GM19397 (cell line): ENCODE data around the gene PRKCE.

Experiments
- ATAC-seq: cut with Tn5 transposase; IDR thresholded peaks from one replicate; pipeline ENCODE4 v1.9.1; 2021; ENCODE audit warnings: mild to moderate bottlenecking, moderate library complexity; ENCODE audit not compliant: unreplicated experiment

Gene PRKCE

GRCh38 chr2:45951025-45951727, 299.7 kb downstream of the PRKCE start:
- no peak for ATAC-seq

DNA sequence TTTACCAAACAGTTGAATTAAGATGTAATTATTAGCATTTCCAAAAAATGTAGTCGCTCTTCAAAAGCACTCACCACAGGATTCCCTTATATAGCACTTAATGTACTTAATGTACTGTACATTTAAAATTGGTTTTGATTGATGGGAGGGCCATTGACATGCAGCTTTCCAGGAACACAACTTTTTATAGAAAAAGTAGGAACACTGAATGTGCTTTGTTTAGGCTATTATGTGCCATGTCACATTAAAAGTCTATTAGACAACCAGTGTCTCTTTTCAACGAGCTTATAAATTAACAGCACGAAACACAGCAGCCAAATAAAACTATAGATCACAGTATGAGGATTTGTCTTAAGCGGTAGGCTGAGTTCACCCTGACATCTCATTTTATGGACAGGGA, 301.1 kb downstream of the PRKCE start:
- no peak for ATAC-seq

GRCh38 chr2:45953376-45954027, 302.0 kb downstream of the PRKCE start:
- no peak for ATAC-seq

DNA sequence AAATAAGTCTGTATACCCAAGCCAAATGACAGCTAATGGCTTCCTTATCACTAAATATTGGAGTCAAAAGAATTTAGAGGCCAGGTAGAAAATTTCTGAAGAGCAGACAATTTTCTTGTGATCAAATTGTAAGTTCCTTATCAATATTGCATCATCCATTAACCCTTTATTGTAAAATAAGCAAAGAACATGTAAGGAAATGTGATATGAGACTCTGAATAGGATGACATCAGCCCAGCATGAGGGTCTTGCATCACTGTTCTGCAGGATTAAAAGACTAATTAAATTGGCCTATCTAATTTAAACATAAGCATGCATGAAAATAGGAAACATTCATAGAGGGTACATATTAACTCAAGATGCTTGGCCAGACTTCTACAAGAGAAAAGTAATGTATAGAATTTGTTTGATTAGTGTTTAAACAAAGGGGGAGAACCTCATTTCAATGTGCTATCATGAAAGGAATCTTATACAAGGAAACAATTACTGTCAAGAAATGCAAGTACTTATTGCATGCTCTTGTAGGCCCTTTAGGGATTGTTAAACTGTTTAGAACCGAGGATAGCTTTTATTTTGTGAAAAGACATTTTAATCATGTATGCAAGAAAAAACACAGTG, 302.9 kb downstream of the PRKCE start:
- no peak for ATAC-seq

GRCh38 chr2:45957533-45958227, 306.2 kb downstream of the PRKCE start:
- no peak for ATAC-seq

DNA sequence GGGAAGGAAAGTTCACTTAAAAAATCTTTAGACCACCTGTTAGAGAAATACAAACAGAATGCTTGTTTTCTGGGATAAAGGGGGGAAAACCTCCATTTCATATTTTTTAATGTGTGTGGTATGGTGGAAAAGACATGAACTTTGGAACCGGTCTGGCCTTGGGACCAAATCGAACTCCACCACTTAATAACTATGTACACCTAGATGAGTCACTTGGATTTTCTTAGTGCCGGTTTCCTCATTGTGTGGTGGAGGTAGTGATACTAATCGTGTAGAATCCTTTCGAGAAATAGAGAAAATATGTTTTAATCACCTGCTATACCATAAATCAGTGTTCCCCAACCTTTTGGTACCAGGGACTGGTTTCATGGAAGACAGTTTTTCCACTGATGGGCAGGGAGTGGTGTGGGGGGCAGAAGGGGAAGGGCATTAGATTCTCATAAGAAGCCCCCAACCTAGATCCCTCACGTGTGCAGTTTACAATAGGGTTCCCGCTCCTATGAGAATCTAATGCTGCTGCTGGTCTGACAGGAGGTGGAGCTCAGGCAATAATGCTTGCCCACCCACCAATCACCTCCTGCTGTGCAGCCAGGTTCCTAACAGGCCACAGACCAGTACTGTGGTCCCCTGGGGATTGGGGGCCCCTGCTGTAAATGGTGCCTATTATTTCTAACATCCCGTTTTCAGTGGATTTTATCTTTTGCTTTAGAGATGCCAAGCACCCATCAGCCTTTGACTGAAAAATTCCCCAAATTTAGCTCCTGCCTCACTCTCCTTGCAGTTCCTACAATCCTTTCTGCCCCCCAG, 308.8 kb downstream of the PRKCE start:
- no peak for ATAC-seq

GRCh38 chr2:45962177-45962921, 310.9 kb downstream of the PRKCE start:
- no peak for ATAC-seq

DNA sequence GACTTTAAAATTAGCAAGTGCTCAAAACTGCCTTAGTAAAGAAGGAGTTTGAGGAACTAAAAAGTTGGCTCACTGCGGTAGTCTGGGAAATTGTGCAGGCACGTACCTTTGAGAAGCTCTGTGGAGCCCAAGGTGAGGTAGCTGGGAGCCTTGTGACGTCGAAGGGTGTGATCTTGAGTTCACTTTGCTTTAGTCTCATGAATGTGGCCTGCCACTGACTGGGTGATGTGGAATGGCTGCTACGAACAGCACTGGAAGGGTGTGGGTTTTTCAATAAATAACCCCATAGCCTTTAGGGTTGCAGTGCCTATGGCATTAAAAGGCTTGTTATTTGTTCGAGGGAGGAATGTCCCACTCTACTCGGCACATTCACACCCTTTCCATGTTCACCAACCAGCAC, 312.3 kb downstream of the PRKCE start:
- ATAC-seq, result no peak

DNA sequence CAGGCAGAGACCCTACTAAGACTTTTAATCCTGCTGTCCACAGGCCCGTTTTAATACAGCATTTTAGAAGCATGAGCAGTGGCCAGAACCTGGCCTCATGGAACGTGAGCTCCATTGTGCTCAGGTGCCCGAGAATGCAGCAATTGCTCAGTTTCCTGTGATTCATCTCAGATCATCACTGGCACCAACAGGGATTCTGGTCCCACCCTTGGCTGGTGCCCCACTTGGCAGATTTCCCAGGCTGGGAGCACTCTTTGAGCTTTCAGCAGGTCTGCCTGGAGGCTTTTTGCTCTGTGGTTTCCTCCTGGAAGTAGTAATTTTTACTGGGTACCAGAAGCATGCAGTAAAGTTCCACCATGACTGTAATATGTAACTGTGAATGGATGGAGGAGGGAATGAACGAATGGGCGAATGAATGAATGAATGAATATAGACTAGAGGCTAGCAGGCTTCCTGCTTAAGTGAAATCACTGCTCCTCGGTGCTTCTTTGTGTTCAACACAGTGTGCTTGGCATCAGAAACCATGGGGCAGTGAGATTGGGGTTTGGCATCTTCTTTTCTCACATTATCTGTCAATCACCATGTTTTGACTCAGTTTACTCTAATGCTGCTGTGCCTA, 312.9 kb downstream of the PRKCE start:
- no peak for ATAC-seq

GRCh38 chr2:45964906-45965305, 313.4 kb downstream of the PRKCE start:
- no peak for ATAC-seq

DNA sequence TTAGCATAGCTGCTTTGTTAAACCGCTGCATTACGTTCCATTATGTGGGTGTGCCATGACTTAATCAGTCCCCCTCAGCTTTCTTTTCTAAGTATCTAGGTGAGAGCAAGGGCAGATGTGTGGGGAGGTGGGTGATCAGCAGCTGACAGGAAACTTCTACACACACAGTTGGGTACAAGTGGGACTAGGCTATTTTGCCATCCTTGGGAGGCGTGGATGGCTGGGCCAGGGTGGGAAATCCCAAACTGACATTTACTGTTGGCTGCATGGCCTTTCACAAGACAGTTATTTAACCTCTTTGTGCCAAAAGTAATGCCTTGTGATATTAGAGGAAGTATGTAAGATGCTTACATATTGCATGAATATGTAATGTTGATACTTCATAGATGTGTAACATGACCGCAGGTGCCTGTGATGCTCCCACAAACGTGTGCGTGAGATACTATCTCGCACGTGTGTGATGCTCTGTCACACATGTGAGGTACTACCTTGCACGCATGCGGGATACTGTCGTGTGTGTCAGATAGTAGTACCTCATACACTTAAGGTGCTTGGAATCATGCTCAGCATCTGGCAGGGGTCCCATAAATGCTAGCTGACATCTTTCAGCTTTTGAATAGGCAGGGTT, 314.5 kb downstream of the PRKCE start:
- ATAC-seq, result no peak

DNA sequence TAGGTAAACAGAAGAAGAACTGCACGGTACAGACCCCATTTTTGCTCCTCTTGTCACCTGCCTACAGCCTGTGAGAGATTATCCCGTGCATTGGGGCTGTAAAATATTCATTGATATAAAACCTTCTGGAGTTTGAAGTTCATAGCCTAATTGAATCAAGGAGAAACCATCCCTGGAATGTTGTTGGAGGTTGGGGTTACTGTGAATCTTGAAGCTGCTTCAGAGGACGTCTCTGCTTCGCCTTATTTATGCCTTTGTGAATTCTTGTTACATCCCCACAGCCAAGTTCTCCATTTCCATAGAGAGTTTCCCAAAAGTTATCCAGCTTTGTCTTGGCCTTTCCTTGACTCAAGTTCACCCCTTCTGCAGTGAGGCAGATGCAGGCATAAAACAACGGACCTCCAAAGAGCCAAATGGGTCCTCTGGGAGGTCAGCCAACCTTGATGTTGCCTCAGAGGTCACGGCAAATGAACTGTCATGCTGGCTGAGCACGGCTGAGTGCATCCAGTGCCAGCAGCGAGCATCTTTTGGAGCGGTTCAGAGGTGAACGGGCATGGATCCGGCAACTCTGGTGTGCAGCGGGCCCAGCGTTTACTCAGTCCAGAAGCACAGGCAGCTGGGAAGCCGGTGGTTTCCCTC, 317.6 kb downstream of the PRKCE start:
- no peak for ATAC-seq

DNA sequence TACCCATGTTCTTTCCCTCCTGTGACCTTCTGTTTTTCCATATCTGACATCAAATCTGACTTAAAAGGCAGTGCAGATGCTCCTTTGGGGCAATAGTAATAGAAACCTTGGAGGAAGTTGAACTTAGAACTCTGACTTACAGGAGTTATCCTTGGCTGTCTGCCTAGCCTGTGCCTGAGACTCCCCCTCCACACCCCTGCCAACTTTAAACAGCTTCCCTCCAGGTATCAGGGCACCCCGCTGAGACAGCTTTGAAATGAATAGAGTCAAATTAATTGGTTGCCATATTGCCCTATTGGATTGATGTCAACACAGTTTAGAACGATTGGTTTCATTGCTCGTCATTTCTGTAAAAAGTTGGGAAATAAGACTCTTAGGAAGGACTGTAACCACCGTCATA, 322.0 kb downstream of the PRKCE start:
- no peak for ATAC-seq

- peak; percentile 70 for ATAC-seq
Measured at GRCh38 chr2:45974056-45974455, 322.6 kb downstream of the PRKCE start.

GRCh38 chr2:45974762-45975408, 323.4 kb downstream of the PRKCE start:
- peak; percentile 54 for ATAC-seq

DNA sequence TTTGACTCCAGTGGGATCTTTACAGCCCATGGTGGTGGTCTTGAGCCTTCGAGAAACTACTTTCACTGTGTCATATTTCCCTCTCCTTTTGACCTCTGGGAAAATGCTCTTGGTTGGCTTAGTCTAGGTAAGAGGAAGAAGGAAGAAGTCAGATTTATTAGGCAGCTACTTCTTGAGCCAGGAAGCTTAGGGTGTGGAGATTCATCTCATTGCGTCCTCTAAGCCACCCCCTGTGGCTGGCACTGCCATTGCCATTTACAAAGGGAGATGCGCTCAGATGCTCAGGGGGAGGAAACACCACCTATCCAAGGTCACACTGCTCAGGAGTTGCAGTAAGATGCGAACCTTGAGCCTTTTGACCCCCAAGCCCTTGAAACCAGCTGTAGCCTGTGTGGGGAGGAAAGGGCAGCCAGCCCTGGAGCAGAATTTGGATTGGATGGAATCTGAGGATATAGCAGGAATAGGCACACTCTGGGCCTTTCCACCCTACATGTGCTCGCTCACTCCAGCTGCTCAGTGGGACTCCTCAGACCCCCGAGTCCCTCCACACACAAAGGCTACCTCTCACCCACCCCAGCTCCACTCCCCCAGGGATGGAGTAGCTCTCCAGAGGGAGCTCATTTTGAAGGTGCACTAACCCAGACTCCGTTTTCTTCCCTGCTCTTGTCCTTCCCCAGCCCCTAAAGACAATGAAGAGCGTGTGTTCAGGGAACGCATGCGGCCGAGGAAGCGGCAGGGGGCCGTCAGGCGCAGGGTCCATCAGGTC, 324.5 kb downstream of the PRKCE start:
- no peak for ATAC-seq

DNA sequence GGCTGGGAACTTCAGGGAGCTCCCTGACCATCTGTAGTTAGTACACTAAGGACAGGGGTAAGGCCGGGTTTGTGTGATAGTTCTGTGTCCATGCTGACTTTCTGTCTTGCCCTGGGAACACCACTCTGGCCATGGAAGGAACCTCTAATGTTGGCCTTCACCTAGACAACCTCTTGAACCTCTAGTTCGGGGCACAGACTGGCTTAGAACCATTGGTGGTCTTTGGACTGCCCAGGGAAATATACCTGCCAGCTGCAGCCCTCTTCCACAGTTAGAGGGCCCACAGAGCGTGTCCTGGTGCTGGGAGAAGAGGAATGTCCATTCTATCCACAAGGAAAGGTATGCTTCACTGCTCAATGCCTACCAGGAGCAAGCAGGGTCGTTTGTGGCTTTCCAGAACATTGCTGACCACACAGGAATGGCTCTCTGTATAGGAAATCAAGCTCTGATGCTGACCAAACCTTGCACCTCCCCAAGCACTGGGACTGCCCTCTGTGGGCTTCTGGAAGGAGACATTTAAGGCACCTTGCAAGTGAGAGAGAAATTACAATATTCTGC, 326.9 kb downstream of the PRKCE start:
- ATAC-seq, result no peak
